Kidney (tissue), 14 donors: ENCODE results near the gene ASB3. TPM values are rescaled to one million over a fixed set of nuclear protein-coding genes. Genes with fewer than 3 reads are reported as not detected.
"Not testable (repeated sequence)": the region's sequence is repeated elsewhere in the genome, so short reads cannot be mapped to it uniquely, and the experiment has no call there.

ENCODE experiments used
- DNase-seq, 5 donors: peaks; one replicate each; pipeline ENCODE4 v3.0.0-alpha.2; 2013 to 2020
- FAIRE-seq: peaks from 2 replicates; lab custom pipeline; 2012; peaks lifted over from hg19 to GRCh38; lab: Jason Lieb, UNC
- H3K27ac ChIP-seq, 2 donors: one replicate each; pipeline ENCODE4 v1.7.0; 2013; ENCODE audit warnings: low read depth in 2 of 2, low read length in 2 of 2, inconsistent platforms in 1 of 2
- H3K27me3 ChIP-seq: one replicate; pipeline ENCODE4 v1.7.1; 2013; ENCODE audit warnings: low read length, inconsistent platforms; ENCODE audit not compliant: control insufficient read depth, insufficient read depth
- H3K36me3 ChIP-seq, 3 donors: one replicate each; pipeline versions ENCODE4 v1.7.0 to v1.7.1; 2013; ENCODE audit warnings: low read length in 3 of 3, control low read depth in 1 of 3, inconsistent platforms in 1 of 3; ENCODE audit not compliant: insufficient read depth in 3 of 3, control insufficient read depth in 2 of 3
- H3K4me1 ChIP-seq, 3 donors: one replicate each; pipeline versions ENCODE4 v1.7.0 to v1.7.1; 2013; ENCODE audit warnings: low read length in 3 of 3, inconsistent platforms in 1 of 3, low read depth in 1 of 3; ENCODE audit not compliant: control insufficient read depth in 2 of 3, insufficient read depth in 2 of 3
- H3K4me3 ChIP-seq, 3 donors: one replicate each; pipeline versions ENCODE4 v1.7.0 to v1.8.1; 2013; ENCODE audit warnings: low read length in 3 of 3, control low read depth in 1 of 3, inconsistent platforms in 1 of 3
- H3K9ac ChIP-seq, 3 donors: one replicate each; pipeline versions ENCODE4 v1.7.0 to v1.7.1; 2013; ENCODE audit warnings: low read length in 3 of 3, control low read depth in 1 of 3, inconsistent platforms in 1 of 3
- H3K9me3 ChIP-seq, 3 donors: one replicate each; pipeline versions ENCODE4 v1.7.0 to v1.7.1; 2013; ENCODE audit warnings: low read length in 3 of 3, control low read depth in 1 of 3, inconsistent platforms in 1 of 3; ENCODE audit not compliant: control insufficient read depth in 2 of 3, insufficient read depth in 1 of 3
- CTCF ChIP-seq: IDR thresholded peaks from 3 replicates; pipeline ENCODE4 v1.5.1; 2012; ENCODE audit warnings: mild to moderate bottlenecking, moderate library complexity, borderline replicate concordance; ENCODE audit not compliant: insufficient read depth; ENCODE audit errors: extremely low read depth
- intact Hi-C: fragments of 100-400 bp; cut with DNase I; formaldehyde crosslinking; loops from one replicate; pipeline ENCODE4 v1.11.1; 2022
- polyA plus RNA-seq: library from polyadenylated mRNA; stranded (reverse); fragments of 350-450 nt; fragmentation: Illumina TruSeq; extraction: RNeasy Lipid Tissue Mini Kit (QIAGEN cat#74804); gene quantifications from one replicate; pipeline ENCODE4 v1.2.3, GENCODE V29; 2014; ENCODE audit warnings: low read depth, low replicate concordance; ENCODE audit not compliant: insufficient read depth
- total RNA-seq: library from RNA; stranded (reverse); fragmentation: NEBNext Ultra II Directional; extraction: Animal tissue kit (Norgen Biotek cat#: 25700); gene quantifications from one replicate; pipeline ENCODE4 v1.2.1, GENCODE V29; 2021
- donor health status: control.
- donor health status: control.
- donor health status: control.
- donor health status: control.
- donor health status: control.
- donor health status: DM: yes; HTN: yes; CAD: no.
- donor health status: Normal renal cell carcinoma (clear cell type).

The ASB3 gene
- total and polyA plus RNA-seq, 2 donors from 2014 or later, result 8.0 to 20.1 TPM

GRCh38 chr2:53826030-53826410 is 39.3 kb upstream of the ASB3 start:
- no peak for FAIRE-seq
- no peak overlapping the region for H3K27ac ChIP-seq

GRCh38 chr2:53823639-53824038 is 36.9 kb upstream of the ASB3 start:
- H3K9me3 ChIP-seq, H3K4me1 ChIP-seq, DNase-seq, H3K27ac ChIP-seq, FAIRE-seq, intact Hi-C loops, H3K9ac ChIP-seq, H3K27me3 ChIP-seq, H3K4me3 ChIP-seq, H3K36me3 ChIP-seq: not testable (repeated sequence)

More at GRCh38 chr2:53826030-53826410, 39.3 kb upstream of the ASB3 start:
- Histone ChIP-seq H3K4me3 (no peak overlapping the region), H3K9me3 (peaks cover 0 to 7% (median 0%) of the 10 kb centered on the region in 3 donors), H3K36me3 (peaks cover 0 to 2% (median 0%) of the 10 kb centered on the region in 3 donors), H3K27me3 (no peaks in the 10 kb centered on the region), H3K9ac (no peak overlapping the region), H3K4me1 (no peaks in the 10 kb centered on the region)
- no peak for TF ChIP-seq CTCF
- DNase-seq, result no peak
- intact Hi-C loops, result no loop called here

GRCh38 chr2:53821810-53822209 is 35.1 kb upstream of the ASB3 start:
- H3K4me3 ChIP-seq, result no peak overlapping the region
- H3K27me3 ChIP-seq, result no peaks in the 10 kb centered on the region
- no peak overlapping the region for H3K27ac ChIP-seq
- H3K9me3 ChIP-seq, result no peaks in the 10 kb centered on the region
- no peak for TF ChIP-seq CTCF
- H3K4me1 ChIP-seq, result no peaks in the 10 kb centered on the region
- FAIRE-seq (no peak), DNase-seq (no peak)
- peaks cover 0 to 19% (median 3%) of the 10 kb centered on the region in 3 donors for H3K36me3 ChIP-seq
- no peak overlapping the region for H3K9ac ChIP-seq
- intact Hi-C loops, result no loop called here

- intact Hi-C loops, result no loop called here
Measured at GRCh38 chr2:53820711-53821110, 34.0 kb upstream of the ASB3 start.

More at GRCh38 chr2:53820711-53821110, 34.0 kb upstream of the ASB3 start:
- no peak for FAIRE-seq
- TF ChIP-seq CTCF, result no peak
- Histone ChIP-seq H3K4me3 (no peak overlapping the region), H3K4me1 (no peaks in the 10 kb centered on the region), H3K27me3 (no peaks in the 10 kb centered on the region), H3K9me3 (no peaks in the 10 kb centered on the region), H3K27ac (no peak overlapping the region), H3K9ac (no peak overlapping the region), H3K36me3 (peaks cover 0 to 19% (median 4%) of the 10 kb centered on the region in 3 donors)
- no peak for DNase-seq
